ENCODE results near the gene PDE2A.
"Not testable (repeated sequence)": the region's sequence is repeated elsewhere in the genome, so short reads cannot be mapped to it uniquely, and the experiment has no call there.

The PDE2A gene

GRCh38 chr11:72575533-72576242, 98.5 kb downstream of the PDE2A start:
- no peak for DNase-seq (ENCODE audit: low spot score)

- DNase-seq (ENCODE audit: low spot score) = no peak
Observed at GRCh38 chr11:72574548-72575460, 99.4 kb downstream of the PDE2A start.

- DNase-seq (ENCODE audit: low spot score) = no peak
Observed at GRCh38 chr11:72573855-72574445, 100.3 kb downstream of the PDE2A start.

GRCh38 chr11:72573072-72573854, 101.0 kb downstream of the PDE2A start:
- DNase-seq (ENCODE audit: low spot score) = no peak

GRCh38 chr11:72572540-72572939, 101.7 kb downstream of the PDE2A start:
- not testable (repeated sequence) for DNase-seq (ENCODE audit: low spot score)

- no peak for DNase-seq (ENCODE audit: low spot score)
Observed at GRCh38 chr11:72570893-72571661, 103.1 kb downstream of the PDE2A start.

GRCh38 chr11:72569966-72570892, 104.0 kb downstream of the PDE2A start:
- DNase-seq (ENCODE audit: low spot score) = no peak

- DNase-seq (ENCODE audit: low spot score) = no peak
Observed at GRCh38 chr11:72568861-72569260, 105.4 kb downstream of the PDE2A start.

GRCh38 chr11:72562431-72562830, 111.8 kb downstream of the PDE2A start:
- no peak for DNase-seq (ENCODE audit: low spot score)

GRCh38 chr11:72561856-72562255, 112.4 kb downstream of the PDE2A start:
- no peak for DNase-seq (ENCODE audit: low spot score)

GRCh38 chr11:72560864-72561263, 113.4 kb downstream of the PDE2A start:
- DNase-seq (ENCODE audit: low spot score) = not testable (repeated sequence)

- DNase-seq (ENCODE audit: low spot score) = no peak
Observed at GRCh38 chr11:72556433-72556832, 117.8 kb downstream of the PDE2A start.

- DNase-seq (ENCODE audit: low spot score) = not testable (repeated sequence)
Observed at GRCh38 chr11:72555014-72555522, 119.2 kb downstream of the PDE2A start.

GRCh38 chr11:72553706-72554105, 120.5 kb downstream of the PDE2A start:
- no peak for DNase-seq (ENCODE audit: low spot score)

- DNase-seq (ENCODE audit: low spot score) = no peak
Observed at GRCh38 chr11:72552399-72552910, 121.8 kb downstream of the PDE2A start.

- no peak for DNase-seq (ENCODE audit: low spot score)
Observed at GRCh38 chr11:72551571-72551970, 122.7 kb downstream of the PDE2A start.

- DNase-seq (ENCODE audit: low spot score) = no peak
Observed at GRCh38 chr11:72548463-72548862, 125.8 kb downstream of the PDE2A start.

GRCh38 chr11:72546866-72547265, 127.4 kb downstream of the PDE2A start:
- DNase-seq (ENCODE audit: low spot score) = no peak

- no peak for DNase-seq (ENCODE audit: low spot score)
Observed at GRCh38 chr11:72544589-72544988, 129.6 kb downstream of the PDE2A start.
